ELF-1 (cell line): ENCODE data around the gene CACNG8.

ENCODE experiments used
- DNase-seq: peaks from one replicate; pipeline ENCODE4 v3.0.0-alpha.2; 2016; ENCODE audit warnings: low read depth, low spot score

CACNG8 gene

DNA sequence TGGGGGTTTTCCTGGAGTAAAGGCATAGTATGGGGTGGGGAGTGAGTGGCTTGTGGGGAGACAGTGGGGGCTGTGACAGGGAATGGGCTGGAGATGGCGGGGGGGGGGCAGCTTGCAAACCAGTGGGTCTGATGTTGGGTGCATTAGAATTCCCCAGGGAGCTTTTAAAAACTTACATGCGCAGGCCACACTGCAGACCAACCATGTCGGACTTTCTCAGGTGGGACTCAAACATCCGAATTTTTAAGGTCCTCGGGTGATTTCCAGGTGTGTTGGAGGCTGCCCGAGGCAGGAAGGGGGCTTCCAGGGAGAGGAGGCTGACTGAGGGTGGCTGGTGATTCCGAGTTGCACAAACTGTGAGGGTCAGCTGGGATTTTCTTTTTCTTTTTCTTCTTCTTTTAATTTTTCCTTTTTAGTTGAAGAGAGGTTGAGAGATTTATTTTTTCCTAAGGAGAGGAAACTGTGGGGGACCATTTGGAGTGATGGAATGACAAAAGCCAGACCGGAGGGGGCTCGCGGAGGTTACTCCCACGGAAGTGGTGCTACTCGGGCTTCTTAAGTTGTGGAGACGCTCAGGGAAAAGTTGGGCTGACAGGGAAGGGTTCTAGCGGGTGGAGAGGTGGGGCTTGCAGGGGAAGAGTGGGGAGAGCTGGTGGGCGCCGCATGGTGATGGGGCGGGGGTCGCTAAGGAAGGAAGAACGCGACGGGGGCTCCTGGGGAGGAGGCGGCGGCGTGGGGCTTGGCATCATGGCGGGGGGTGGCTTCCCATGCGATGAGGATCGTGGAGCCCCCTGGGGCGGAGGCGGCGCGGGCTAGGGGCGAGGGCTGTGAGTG lies 997 bp upstream of the CACNG8 start:
- no peak for DNase-seq

GRCh38 chr19:53965091-53965490 lies 2.4 kb downstream of the CACNG8 start:
- no peak for DNase-seq

- no peak for DNase-seq
Observed at GRCh38 chr19:53966931-53967330, 4.2 kb downstream of the CACNG8 start.

- DNase-seq, result no peak
Observed at GRCh38 chr19:53969366-53969765, 6.6 kb downstream of the CACNG8 start.

DNA sequence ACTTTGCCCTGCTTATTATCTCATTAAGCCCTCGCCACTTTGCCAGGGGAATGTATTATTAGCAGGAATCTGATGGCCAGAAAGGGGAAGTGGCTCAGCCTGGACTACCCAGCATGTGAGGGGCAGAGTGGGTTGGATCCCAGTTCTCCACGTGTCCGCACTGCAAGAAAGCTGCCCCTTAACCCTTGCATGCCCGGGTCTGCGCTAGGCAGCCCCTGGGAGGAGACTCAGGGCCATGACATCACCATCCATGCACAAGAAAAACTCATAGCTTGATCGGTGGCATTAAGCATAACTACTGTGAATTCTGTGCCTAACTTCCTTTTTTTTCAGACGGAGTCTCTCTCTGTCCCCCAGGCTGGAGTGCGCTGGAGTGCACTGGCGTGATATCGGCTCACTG lies 8.9 kb downstream of the CACNG8 start:
- no peak for DNase-seq

- DNase-seq, result peak; percentile 92
Observed at GRCh38 chr19:53977429-53977990, 14.8 kb downstream of the CACNG8 start.

GRCh38 chr19:53977991-53978731 lies 15.4 kb downstream of the CACNG8 start:
- peak; percentile 98 for DNase-seq

GRCh38 chr19:53978975-53979801 lies 16.5 kb downstream of the CACNG8 start:
- DNase-seq, result no peak

- DNase-seq, result peak; percentile 82
Observed at GRCh38 chr19:53980539-53981375, 18.0 kb downstream of the CACNG8 start.

DNA sequence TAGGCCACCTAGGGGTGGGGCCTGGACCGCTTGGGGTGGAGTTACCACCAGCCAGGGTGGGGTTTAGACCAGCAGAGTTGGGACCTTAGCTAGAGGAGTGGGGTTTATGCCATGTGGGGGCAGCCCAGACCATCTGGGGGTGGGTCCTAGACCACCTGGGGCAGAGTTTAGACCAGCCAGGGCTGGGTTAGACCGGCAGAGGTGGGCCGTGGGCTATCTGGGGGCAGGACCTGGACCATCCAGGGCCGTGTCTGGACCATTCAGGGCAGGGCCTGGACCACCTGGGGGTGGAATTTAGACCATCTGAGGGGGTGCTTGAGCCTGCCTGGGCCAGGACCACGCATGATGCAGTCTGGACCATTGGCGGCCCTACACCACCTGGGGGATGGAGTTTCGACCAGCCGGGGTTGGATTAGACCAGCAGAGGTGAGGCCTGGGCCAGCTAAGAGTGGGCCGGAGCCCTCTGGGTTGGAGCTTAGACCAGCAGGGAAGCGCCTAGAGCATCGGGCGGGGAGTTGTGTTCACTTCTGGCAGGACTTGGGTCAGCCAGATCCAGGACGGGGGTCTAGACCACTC lies 18.7 kb downstream of the CACNG8 start:
- peak; percentile 23 for DNase-seq

GRCh38 chr19:53982001-53982451 lies 19.3 kb downstream of the CACNG8 start:
- peak; percentile 52 for DNase-seq

DNA sequence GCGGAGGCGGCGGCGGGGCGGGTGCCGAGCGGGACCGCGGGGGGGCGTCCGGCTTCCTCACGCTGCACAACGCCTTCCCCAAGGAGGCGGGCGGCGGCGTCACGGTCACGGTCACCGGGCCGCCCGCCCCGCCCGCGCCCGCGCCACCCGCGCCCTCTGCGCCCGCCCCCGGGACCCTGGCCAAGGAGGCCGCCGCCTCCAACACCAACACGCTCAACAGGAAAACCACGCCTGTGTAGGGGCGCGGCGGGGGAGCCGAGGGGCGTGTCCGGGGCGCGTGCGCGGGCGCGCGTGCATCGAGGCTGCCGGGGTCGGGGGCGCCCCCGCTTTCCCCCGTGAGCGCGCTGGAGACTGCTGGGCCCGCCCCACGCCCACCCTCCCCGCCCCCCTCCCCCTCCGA lies 19.9 kb downstream of the CACNG8 start:
- DNase-seq, result no peak

- no peak for DNase-seq
Observed at GRCh38 chr19:53983457-53984289, 20.9 kb downstream of the CACNG8 start.

- DNase-seq, result no peak
Observed at GRCh38 chr19:53985863-53986262, 23.1 kb downstream of the CACNG8 start.

GRCh38 chr19:53988981-53989380 lies 26.2 kb downstream of the CACNG8 start:
- no peak for DNase-seq

GRCh38 chr19:53989600-53990533 lies 27.1 kb downstream of the CACNG8 start:
- no peak for DNase-seq

GRCh38 chr19:53991224-53992113 lies 28.7 kb downstream of the CACNG8 start, which contains the start of gene CACNG6:
Gene CACNG6, plus strand, starts transcription at chr19:53991637. Its CDS starts 1,241 bp downstream, at chr19:53992878.
- DNase-seq, result peak; percentile 55
